ENCODE measurements around the gene DYNC2I2. TPM values are rescaled to one million over a fixed set of nuclear protein-coding genes. Genes with fewer than 3 reads are reported as not detected.
"Not testable (repeated sequence)": the region's sequence is repeated elsewhere in the genome, so short reads cannot be mapped to it uniquely, and the experiment has no call there.

DYNC2I2 gene
- total RNA-seq, 3 donors from 2014 or later (not counting 1 experiment from before 2014, with no cell fraction given): 5.2 to 6.3 (median 5.5) TPM

- Histone ChIP-seq H3K27ac (ENCODE audit: low read length) (no peak within 1 kb of the TSS), H3K27me3 (ENCODE audit: control insufficient read depth, insufficient read depth, low read length) (no peaks in the 10 kb centered on the region), H3K9me3 (ENCODE audit: control insufficient read depth, insufficient read depth, low read length) (no peaks in the 10 kb centered on the region), H3K36me3 (ENCODE audit: control insufficient read depth, insufficient read depth, low read length) (no peaks in the 10 kb centered on the region), H3K4me3 (ENCODE audit: low read length) (peak within 1 kb of the TSS; percentile 46), H3K4me1 (ENCODE audit: control insufficient read depth, insufficient read depth, low read length) (peaks cover 19% of the 10 kb centered on the region)
- Mint-ChIP-seq H3K27ac (peak within 1 kb of the TSS in 1 of 2 donors; percentile 84), H3K9me3 (no peaks in the 10 kb centered on the region), H3K27me3 (ENCODE audit: low read depth in 2 of 2) (no peaks in the 10 kb centered on the region), H3K4me3 (peak within 1 kb of the TSS; percentile 92), H3K36me3 (no peaks in the 10 kb centered on the region), H3K4me1 (peaks cover 5 to 13% of the 10 kb centered on the region in 2 donors)
- peak; percentile 90 for TF ChIP-seq CTCF (IDR thresholded peaks at IDR 0.05)
- intact Hi-C loops (cut with micrococcal nuclease): no loop called here
- peak; percentile 91 to 92 for DNase-seq
- peak; percentile 92 to 95 (median 93) for ATAC-seq
- WGBS (ENCODE audit: insufficient coverage): under 1% methylated on average over 65 of the region's 65 CpGs
Measured at GRCh38 chr9:128702445-128702948, 45.9 kb upstream of the DYNC2I2 start, which contains the start of gene PKN3. TSS of gene PKN3 (plus strand) at chr9:128702503. CDS start at chr9:128702916, 413 bp downstream.

GRCh38 chr9:128701227-128701854 is 44.7 kb upstream of the DYNC2I2 start:
- Mint-ChIP-seq H3K27me3 (ENCODE audit: low read depth in 2 of 2) (no peaks in the 10 kb centered on the region), H3K4me1 (peaks cover 7 to 15% of the 10 kb centered on the region in 2 donors), H3K27ac (no peak overlapping the region), H3K9me3 (no peaks in the 10 kb centered on the region), H3K4me3 (peak overlapping the region; percentile 62), H3K36me3 (peaks cover 4% of the 10 kb centered on the region)
- 96% methylated on average over 10 of the region's 10 CpGs for WGBS (ENCODE audit: insufficient coverage)
- no peak for ATAC-seq
- intact Hi-C loops (cut with micrococcal nuclease): no loop called here
- no peak for DNase-seq
- Histone ChIP-seq H3K4me3 (ENCODE audit: low read length) (no peak overlapping the region), H3K4me1 (ENCODE audit: control insufficient read depth, insufficient read depth, low read length) (peaks cover 19% of the 10 kb centered on the region), H3K27ac (ENCODE audit: low read length) (no peak overlapping the region), H3K27me3 (ENCODE audit: control insufficient read depth, insufficient read depth, low read length) (no peaks in the 10 kb centered on the region), H3K9me3 (ENCODE audit: control insufficient read depth, insufficient read depth, low read length) (no peaks in the 10 kb centered on the region), H3K36me3 (ENCODE audit: control insufficient read depth, insufficient read depth, low read length) (peaks cover 4% of the 10 kb centered on the region)
- TF ChIP-seq CTCF (IDR thresholded peaks at IDR 0.05): no peak

GRCh38 chr9:128699096-128699795 is 42.6 kb upstream of the DYNC2I2 start:
- H3K4me3 Mint-ChIP-seq; H3K27ac Mint-ChIP-seq; H3K27me3 ChIP-seq (ENCODE audit: control insufficient read depth, insufficient read depth, low read length); ATAC-seq; H3K27me3 Mint-ChIP-seq (ENCODE audit: low read depth in 2 of 2); H3K9me3 Mint-ChIP-seq; intact Hi-C loops (cut with micrococcal nuclease); H3K9me3 ChIP-seq (ENCODE audit: control insufficient read depth, insufficient read depth, low read length); DNase-seq; H3K27ac ChIP-seq (ENCODE audit: low read length); H3K4me3 ChIP-seq (ENCODE audit: low read length): not testable (repeated sequence)
- peaks cover 11 to 18% of the 10 kb centered on the region in 2 donors for H3K4me1 Mint-ChIP-seq
- 97% methylated on average over 29 of the region's 30 CpGs for WGBS (ENCODE audit: insufficient coverage)
- H3K4me1 ChIP-seq (ENCODE audit: control insufficient read depth, insufficient read depth, low read length): peaks cover 19% of the 10 kb centered on the region
- H3K36me3 Mint-ChIP-seq: peaks cover 16% of the 10 kb centered on the region
- peaks cover 15% of the 10 kb centered on the region for H3K36me3 ChIP-seq (ENCODE audit: control insufficient read depth, insufficient read depth, low read length)
